ENCODE data around the gene ZNF496.
"Not testable (repeated sequence)": the region's sequence is repeated elsewhere in the genome, so short reads cannot be mapped to it uniquely, and the experiment has no call there.

ZNF496 gene

GRCh38 chr1:247331525-247332214 lies at the start of gene ZNF496:
Gene ZNF496 (minus strand): TSS chr1:247331867. CDS start chr1:247329578, 2,289 bp downstream.
- peak; percentile 32 to 38 for DNase-seq (ENCODE audit: low read depth in 1 of 2, low spot score in 1 of 2)

GRCh38 chr1:247378334-247379073 lies 46.8 kb upstream of the ZNF496 start:
- DNase-seq (ENCODE audit: low read depth in 1 of 2, low spot score in 1 of 2), result no peak

- not testable (repeated sequence) for DNase-seq (ENCODE audit: low read depth in 1 of 2, low spot score in 1 of 2)
These were observed 46.0 kb upstream of the ZNF496 start for GRCh38 chr1:247377656-247378055.

GRCh38 chr1:247376659-247377058 lies 45.0 kb upstream of the ZNF496 start:
- no peak for DNase-seq (ENCODE audit: low read depth in 1 of 2, low spot score in 1 of 2)

- no peak for DNase-seq (ENCODE audit: low read depth in 1 of 2, low spot score in 1 of 2)
These were observed 44.1 kb upstream of the ZNF496 start for GRCh38 chr1:247375747-247376146.

- not testable (repeated sequence) for DNase-seq (ENCODE audit: low read depth in 1 of 2, low spot score in 1 of 2)
These were observed 43.1 kb upstream of the ZNF496 start for GRCh38 chr1:247374651-247375334.

GRCh38 chr1:247373721-247374141 lies 42.1 kb upstream of the ZNF496 start:
- DNase-seq (ENCODE audit: low read depth in 1 of 2, low spot score in 1 of 2), result peak; percentile 9 to 42

GRCh38 chr1:247371801-247372259 lies 40.2 kb upstream of the ZNF496 start:
- no peak for DNase-seq (ENCODE audit: low read depth in 1 of 2, low spot score in 1 of 2)

- DNase-seq (ENCODE audit: low read depth in 1 of 2, low spot score in 1 of 2), result no peak
These were observed 39.4 kb upstream of the ZNF496 start for GRCh38 chr1:247370786-247371732.

GRCh38 chr1:247368490-247369145 lies 37.0 kb upstream of the ZNF496 start:
- DNase-seq (ENCODE audit: low read depth in 1 of 2, low spot score in 1 of 2), result no peak

- no peak for DNase-seq (ENCODE audit: low read depth in 1 of 2, low spot score in 1 of 2)
These were observed 36.2 kb upstream of the ZNF496 start for GRCh38 chr1:247367786-247368422.

- DNase-seq (ENCODE audit: low read depth in 1 of 2, low spot score in 1 of 2), result no peak
These were observed 35.4 kb upstream of the ZNF496 start for GRCh38 chr1:247366926-247367645.

- not testable (repeated sequence) for DNase-seq (ENCODE audit: low read depth in 1 of 2, low spot score in 1 of 2)
These were observed 34.7 kb upstream of the ZNF496 start for GRCh38 chr1:247366345-247366744.

- DNase-seq (ENCODE audit: low read depth in 1 of 2, low spot score in 1 of 2), result no peak
These were observed 33.4 kb upstream of the ZNF496 start for GRCh38 chr1:247365023-247365422.

GRCh38 chr1:247363000-247363399 lies 31.3 kb upstream of the ZNF496 start:
- not testable (repeated sequence) for DNase-seq (ENCODE audit: low read depth in 1 of 2, low spot score in 1 of 2)

- no peak for DNase-seq (ENCODE audit: low read depth in 1 of 2, low spot score in 1 of 2)
These were observed 30.5 kb upstream of the ZNF496 start for GRCh38 chr1:247362153-247362552.

- DNase-seq (ENCODE audit: low read depth in 1 of 2, low spot score in 1 of 2), result no peak
These were observed 29.5 kb upstream of the ZNF496 start for GRCh38 chr1:247360991-247361731.

All from activated CD4-positive, alpha-beta T cell treated with anti-CD3 and anti-CD28 coated beads, Interleukin-2, amount 50 U/mL, for 24 hours (primary cell).